H1 (cell line): ENCODE data around the gene MKI67.

ENCODE experiments used
- BACH1 ChIP-seq: IDR thresholded peaks from 2 replicates; pipeline ENCODE4 v1.6.1; 2012; ENCODE audit warnings: low read length, improper control_type of control experiment
- BCL11A ChIP-seq, 2 experiments: IDR thresholded peaks; one replicate each; pipeline ENCODE4 v1.6.1; 2011; ENCODE audit warnings: low read depth in 2 of 2, low read length in 2 of 2, mild to moderate bottlenecking in 2 of 2
- CBX5 ChIP-seq: fragments of 300-800, 300-1000 bp; sonication (generic); IDR thresholded peaks from 2 replicates; pipeline ENCODE4 v1.7.1; 2016; ENCODE audit warnings: antibody characterized with exemption, low read length, low read depth
- EZH2 ChIP-seq: fragments of 200-600 bp; sonication (generic); IDR thresholded peaks from 2 replicates; pipeline ENCODE4 v1.7.1; 2012; ENCODE audit warnings: low read depth, mild to moderate bottlenecking, moderate library complexity, low read length, inconsistent platforms; ENCODE audit not compliant: severe bottlenecking
- HDAC2 ChIP-seq, 2 experiments: fragments of 300-600 bp in 1 of 2; sonication (generic) in 1 of 2; IDR thresholded peaks; 2 replicates each; pipeline ENCODE4 v1.6.1; 2011 to 2012; ENCODE audit warnings: low read depth in 2 of 2, low read length in 2 of 2, mild to moderate bottlenecking in 2 of 2, moderate library complexity in 2 of 2, borderline replicate concordance in 1 of 2, inconsistent platforms in 1 of 2
- POLR2A ChIP-seq, 2 experiments: IDR thresholded peaks; 1 replicate in 1 of 2; 2 replicates in 1 of 2; pipeline ENCODE4 v1.6.1; 2011; ENCODE audit warnings: low read depth in 2 of 2, low read length in 2 of 2, mild to moderate bottlenecking in 2 of 2; ENCODE audit errors: control extremely low read depth in 1 of 2
- RXRA ChIP-seq: IDR thresholded peaks from 2 replicates; pipeline ENCODE4 v1.6.1; 2011; ENCODE audit warnings: low read depth, mild to moderate bottlenecking, low read length, moderate library complexity; ENCODE audit not compliant: insufficient read depth
- SRF ChIP-seq: IDR thresholded peaks from 2 replicates; pipeline ENCODE4 v1.6.1; 2011; ENCODE audit warnings: mild to moderate bottlenecking, low read depth, low read length, moderate library complexity
- YY1 ChIP-seq: IDR thresholded peaks from 2 replicates; pipeline ENCODE4 v1.6.1; 2011; ENCODE audit warnings: low read depth, mild to moderate bottlenecking, low read length
- ZNF274 ChIP-seq: IDR thresholded peaks from 2 replicates; pipeline ENCODE4 v1.7.0; 2012; ENCODE audit warnings: low read length, borderline replicate concordance; ENCODE audit errors: extremely low read depth
- TF ChIP-seq, protein P1 (sequence below), 3 experiments: IDR thresholded peaks; 1 replicate in 2 of 3; 2 replicates in 1 of 3; pipeline versions ENCODE4 v1.5.1 to v1.6.1; 2011; ENCODE audit warnings: low read length in 3 of 3, mild to moderate bottlenecking in 3 of 3, inconsistent platforms in 2 of 3, low read depth in 1 of 3, moderate library complexity in 1 of 3; ENCODE audit not compliant: insufficient read depth in 1 of 3; ENCODE audit errors: control extremely low read depth in 1 of 3
- TF ChIP-seq, protein P2 (sequence below): IDR thresholded peaks from 2 replicates; pipeline ENCODE4 v1.6.1; 2012; ENCODE audit warnings: low read length, inconsistent platforms
- TF ChIP-seq, protein P3 (sequence below): IDR thresholded peaks from 2 replicates; pipeline ENCODE4 v1.6.1; 2011; ENCODE audit warnings: low read length, improper control_type of control experiment

- TF ChIP-seq ZNF274 (no peak), YY1 (no peak), POLR2A (IDR thresholded peaks at IDR 0.05; ENCODE audit: control extremely low read depth in 1 of 2, low read depth in 2 of 2, low read length in 2 of 2) (no peak), HDAC2 (IDR thresholded peaks at IDR 0.05; ENCODE audit: borderline replicate concordance in 1 of 2, low read depth in 2 of 2, low read length in 2 of 2) (no peak), CBX5 (no peak), RXRA (no peak), BCL11A (IDR thresholded peaks at IDR 0.05; ENCODE audit: low read depth in 2 of 2, low read length in 2 of 2) (no peak), SRF (no peak), EZH2 (no peak), BACH1 (no peak)
- TF ChIP-seq, protein P1, sequence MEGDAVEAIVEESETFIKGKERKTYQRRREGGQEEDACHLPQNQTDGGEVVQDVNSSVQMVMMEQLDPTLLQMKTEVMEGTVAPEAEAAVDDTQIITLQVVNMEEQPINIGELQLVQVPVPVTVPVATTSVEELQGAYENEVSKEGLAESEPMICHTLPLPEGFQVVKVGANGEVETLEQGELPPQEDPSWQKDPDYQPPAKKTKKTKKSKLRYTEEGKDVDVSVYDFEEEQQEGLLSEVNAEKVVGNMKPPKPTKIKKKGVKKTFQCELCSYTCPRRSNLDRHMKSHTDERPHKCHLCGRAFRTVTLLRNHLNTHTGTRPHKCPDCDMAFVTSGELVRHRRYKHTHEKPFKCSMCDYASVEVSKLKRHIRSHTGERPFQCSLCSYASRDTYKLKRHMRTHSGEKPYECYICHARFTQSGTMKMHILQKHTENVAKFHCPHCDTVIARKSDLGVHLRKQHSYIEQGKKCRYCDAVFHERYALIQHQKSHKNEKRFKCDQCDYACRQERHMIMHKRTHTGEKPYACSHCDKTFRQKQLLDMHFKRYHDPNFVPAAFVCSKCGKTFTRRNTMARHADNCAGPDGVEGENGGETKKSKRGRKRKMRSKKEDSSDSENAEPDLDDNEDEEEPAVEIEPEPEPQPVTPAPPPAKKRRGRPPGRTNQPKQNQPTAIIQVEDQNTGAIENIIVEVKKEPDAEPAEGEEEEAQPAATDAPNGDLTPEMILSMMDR (IDR thresholded peaks at IDR 0.05; ENCODE audit: control extremely low read depth in 1 of 3, insufficient read depth in 1 of 3, low read depth in 1 of 3, low read length in 3 of 3), result no peak
- TF ChIP-seq, protein P2, sequence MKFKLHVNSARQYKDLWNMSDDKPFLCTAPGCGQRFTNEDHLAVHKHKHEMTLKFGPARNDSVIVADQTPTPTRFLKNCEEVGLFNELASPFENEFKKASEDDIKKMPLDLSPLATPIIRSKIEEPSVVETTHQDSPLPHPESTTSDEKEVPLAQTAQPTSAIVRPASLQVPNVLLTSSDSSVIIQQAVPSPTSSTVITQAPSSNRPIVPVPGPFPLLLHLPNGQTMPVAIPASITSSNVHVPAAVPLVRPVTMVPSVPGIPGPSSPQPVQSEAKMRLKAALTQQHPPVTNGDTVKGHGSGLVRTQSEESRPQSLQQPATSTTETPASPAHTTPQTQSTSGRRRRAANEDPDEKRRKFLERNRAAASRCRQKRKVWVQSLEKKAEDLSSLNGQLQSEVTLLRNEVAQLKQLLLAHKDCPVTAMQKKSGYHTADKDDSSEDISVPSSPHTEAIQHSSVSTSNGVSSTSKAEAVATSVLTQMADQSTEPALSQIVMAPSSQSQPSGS, result no peak
- TF ChIP-seq, protein P3, sequence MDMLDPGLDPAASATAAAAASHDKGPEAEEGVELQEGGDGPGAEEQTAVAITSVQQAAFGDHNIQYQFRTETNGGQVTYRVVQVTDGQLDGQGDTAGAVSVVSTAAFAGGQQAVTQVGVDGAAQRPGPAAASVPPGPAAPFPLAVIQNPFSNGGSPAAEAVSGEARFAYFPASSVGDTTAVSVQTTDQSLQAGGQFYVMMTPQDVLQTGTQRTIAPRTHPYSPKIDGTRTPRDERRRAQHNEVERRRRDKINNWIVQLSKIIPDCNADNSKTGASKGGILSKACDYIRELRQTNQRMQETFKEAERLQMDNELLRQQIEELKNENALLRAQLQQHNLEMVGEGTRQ, result no peak
Observed at GRCh38 chr10:128174581-128175559, 48.6 kb upstream of the MKI67 start.
